ENCODE measurements around the gene KLF16. TPM values are rescaled to one million over a fixed set of nuclear protein-coding genes. Genes with fewer than 3 reads are reported as not detected.

KLF16 gene
- total RNA-seq, 1 experiment from 2014 or later = 26.7 TPM

DNA sequence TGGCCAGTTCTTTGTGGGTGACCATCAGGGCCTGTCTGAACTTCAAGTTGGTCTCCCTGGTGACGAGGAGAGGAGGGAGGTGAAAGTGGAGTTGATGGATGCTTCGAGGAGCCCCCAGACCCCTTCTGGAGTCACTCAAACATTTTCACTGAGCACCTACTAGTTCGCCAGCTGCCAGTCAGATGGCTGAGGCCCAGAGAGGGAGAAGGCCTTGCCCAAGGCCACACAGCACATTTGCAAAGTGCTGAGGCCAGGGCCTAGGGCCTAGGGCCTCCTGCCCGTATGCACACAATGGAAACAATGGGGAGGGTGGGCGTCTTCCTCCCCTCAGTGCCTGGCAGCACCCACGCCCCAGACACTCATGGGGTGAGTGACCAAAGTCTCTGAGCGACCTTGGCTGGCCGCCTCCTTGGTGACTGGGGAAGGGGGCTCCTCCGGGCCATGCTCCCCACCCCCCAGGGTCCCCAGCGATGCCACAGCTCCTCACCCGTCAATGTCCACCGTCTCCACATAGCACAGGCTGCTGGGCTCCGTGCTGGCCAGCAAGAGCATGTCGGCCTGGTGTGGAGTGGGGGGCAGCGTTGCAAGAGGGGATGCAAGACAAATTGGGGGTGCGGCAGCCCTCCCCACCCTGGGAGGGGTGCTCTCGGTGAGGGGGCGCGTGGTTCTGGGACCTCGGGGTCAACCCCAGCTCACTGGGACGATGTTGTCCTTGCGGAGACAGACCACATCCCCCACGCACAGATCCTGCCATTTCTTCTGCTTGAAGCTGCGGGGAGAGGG lies 57.8 kb downstream of the KLF16 start:
- Histone ChIP-seq H3K4me2 (no peak overlapping the region), H3K9me3 (ENCODE audit: insufficient read depth, low read depth) (no peaks in the 10 kb centered on the region), H3K36me3 (ENCODE audit: low read depth) (no peaks in the 10 kb centered on the region), H3K27ac (no peak overlapping the region), H3K4me1 (replicated peaks; ENCODE audit: insufficient read depth) (no peaks in the 10 kb centered on the region), H3F3A (ENCODE audit: insufficient read depth, low read depth) (no peaks in the 10 kb centered on the region; the same call in 1 of the 2 replicates), H2AFZ (no peak overlapping the region), H3K79me2 (ENCODE audit: low read depth) (no peaks in the 10 kb centered on the region), H3K9me2 (ENCODE audit: insufficient read depth) (no peaks in the 10 kb centered on the region), H3K4me3 (no peak overlapping the region), H4K20me1 (ENCODE audit: insufficient read depth) (no peaks in the 10 kb centered on the region), H3K27me3 (ENCODE audit: insufficient read depth, low read depth) (no peaks in the 10 kb centered on the region)
- DNase-seq = no peak
- ChIA-PET CTCF (no interaction called here), POLR2A (ENCODE audit: unreplicated experiment) (no interaction called here)
- intact Hi-C loops (cut with micrococcal nuclease; ENCODE audit: unreplicated experiment) = no loop called here
- no TSS peak for BruUV-seq (replicated peaks)
- TF ChIP-seq, protein P1, sequence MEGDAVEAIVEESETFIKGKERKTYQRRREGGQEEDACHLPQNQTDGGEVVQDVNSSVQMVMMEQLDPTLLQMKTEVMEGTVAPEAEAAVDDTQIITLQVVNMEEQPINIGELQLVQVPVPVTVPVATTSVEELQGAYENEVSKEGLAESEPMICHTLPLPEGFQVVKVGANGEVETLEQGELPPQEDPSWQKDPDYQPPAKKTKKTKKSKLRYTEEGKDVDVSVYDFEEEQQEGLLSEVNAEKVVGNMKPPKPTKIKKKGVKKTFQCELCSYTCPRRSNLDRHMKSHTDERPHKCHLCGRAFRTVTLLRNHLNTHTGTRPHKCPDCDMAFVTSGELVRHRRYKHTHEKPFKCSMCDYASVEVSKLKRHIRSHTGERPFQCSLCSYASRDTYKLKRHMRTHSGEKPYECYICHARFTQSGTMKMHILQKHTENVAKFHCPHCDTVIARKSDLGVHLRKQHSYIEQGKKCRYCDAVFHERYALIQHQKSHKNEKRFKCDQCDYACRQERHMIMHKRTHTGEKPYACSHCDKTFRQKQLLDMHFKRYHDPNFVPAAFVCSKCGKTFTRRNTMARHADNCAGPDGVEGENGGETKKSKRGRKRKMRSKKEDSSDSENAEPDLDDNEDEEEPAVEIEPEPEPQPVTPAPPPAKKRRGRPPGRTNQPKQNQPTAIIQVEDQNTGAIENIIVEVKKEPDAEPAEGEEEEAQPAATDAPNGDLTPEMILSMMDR (conservative IDR thresholded peaks at IDR 0.05) = no peak
- no peak for TF ChIP-seq EZH2 (IDR thresholded peaks at IDR 0.05; ENCODE audit: low read depth)

DNA sequence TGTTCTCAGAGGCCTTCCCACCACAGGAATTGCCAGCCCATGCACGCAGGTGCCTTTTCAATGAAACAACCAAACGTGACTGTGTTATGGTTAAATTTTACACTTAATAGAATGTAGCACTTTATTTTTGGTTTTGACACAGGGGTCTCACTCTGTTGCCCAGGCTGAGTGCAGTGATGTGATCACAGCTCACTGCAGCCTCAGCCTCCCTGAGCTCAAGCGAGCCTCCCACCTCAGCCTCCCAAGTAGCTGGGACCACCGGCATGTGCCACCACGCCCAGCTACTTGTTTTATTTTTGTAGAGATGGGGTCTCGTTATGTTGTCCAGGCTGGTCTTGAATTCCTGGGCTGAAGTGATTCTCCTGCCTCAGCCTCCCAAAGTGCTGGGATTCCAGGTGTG lies 58.5 kb downstream of the KLF16 start:
- CTCF ChIA-PET = no interaction called here
- Histone ChIP-seq H3K27me3 (ENCODE audit: insufficient read depth, low read depth) (no peaks in the 10 kb centered on the region), H3K36me3 (ENCODE audit: low read depth) (no peaks in the 10 kb centered on the region), H3K9me3 (ENCODE audit: insufficient read depth, low read depth) (no peaks in the 10 kb centered on the region), H3K27ac (no peak overlapping the region), H2AFZ (no peak overlapping the region), H4K20me1 (ENCODE audit: insufficient read depth) (no peaks in the 10 kb centered on the region), H3K79me2 (ENCODE audit: low read depth) (no peaks in the 10 kb centered on the region), H3K4me2 (no peak overlapping the region), H3F3A (ENCODE audit: insufficient read depth, low read depth) (no peaks in the 10 kb centered on the region; the same call in 1 of the 2 replicates), H3K4me1 (replicated peaks; ENCODE audit: insufficient read depth) (no peaks in the 10 kb centered on the region), H3K9me2 (ENCODE audit: insufficient read depth) (no peaks in the 10 kb centered on the region), H3K4me3 (no peak overlapping the region)
- TF ChIP-seq, protein P1 (conservative IDR thresholded peaks at IDR 0.05) = no peak
- TF ChIP-seq EZH2 (IDR thresholded peaks at IDR 0.05; ENCODE audit: low read depth) = no peak
- no peak for DNase-seq
- intact Hi-C loops (cut with micrococcal nuclease; ENCODE audit: unreplicated experiment) = no loop called here
- POLR2A ChIA-PET (ENCODE audit: unreplicated experiment) = no interaction called here
- BruUV-seq (replicated peaks) = no TSS peak

Small RNAs within 50 kb of the gene (microRNA-seq; reads per million reads assigned to microRNA genes)
- gene MIR1909 (ENCODE audit: borderline number of aligned reads, borderline replicate concordance) = 2.7 reads per million

Other genes with a start within 250 kb of the KLF16 start
- gene TCF3, start 211.0 kb downstream of the KLF16 start, total RNA-seq (2021) = 86.6 and 98.0 TPM in 2 replicates
- 0.05 TPM in 1 of 2 replicates, not detected in the other for gene ONECUT3, start 110.1 kb downstream of the KLF16 start, total RNA-seq (2021)
- gene ATP8B3, start 51.3 kb downstream of the KLF16 start, total RNA-seq (2021) = 8.3 and 9.0 TPM in 2 replicates
- gene REXO1, start 15.1 kb downstream of the KLF16 start, total RNA-seq (2021) = 25.6 and 25.8 TPM in 2 replicates
- gene ABHD17A, start 21.9 kb upstream of the KLF16 start, total RNA-seq (2021) = 33.0 and 35.9 TPM in 2 replicates
- 7.8 and 10.1 TPM in 2 replicates for gene ADAT3, start 41.8 kb upstream of the KLF16 start, total RNA-seq (2021)
- 61.7 and 69.8 TPM in 2 replicates for gene SCAMP4, start 41.8 kb upstream of the KLF16 start, total RNA-seq (2021)
- 58.2 and 58.3 TPM in 2 replicates for gene CSNK1G2, start 77.6 kb upstream of the KLF16 start, total RNA-seq (2021)
- 79.2 and 81.0 TPM in 2 replicates for gene BTBD2, start 152.1 kb upstream of the KLF16 start, total RNA-seq (2021)
- gene MKNK2, start 187.7 kb upstream of the KLF16 start, total RNA-seq (2021) = 132 and 166 TPM in 2 replicates
- gene MOB3A, start 232.7 kb upstream of the KLF16 start, total RNA-seq (2021) = 22.8 and 28.9 TPM in 2 replicates
- 1.5 and 2.4 TPM in 2 replicates for gene IZUMO4, start 233.3 kb upstream of the KLF16 start, total RNA-seq (2021)

Data from PC-9 (cell line).